HG03558 (cell line): ENCODE measurements around the gene OR56B1.
"Not testable (repeated sequence)": the region's sequence is repeated elsewhere in the genome, so short reads cannot be mapped to it uniquely, and the experiment has no call there.

Experiments used
- ATAC-seq: cut with Tn5 transposase; IDR thresholded peaks from one replicate; pipeline ENCODE4 v1.9.1; 2021; ENCODE audit warnings: moderate number of reproducible peaks; ENCODE audit not compliant: unreplicated experiment; ENCODE audit errors: extremely low read depth

The OR56B1 gene

GRCh38 chr11:5736396-5736795, at the start of gene OR56B1:
Gene OR56B1, plus strand, starts transcription at chr11:5736448. Its CDS starts 69 bp downstream, at chr11:5736517.
- ATAC-seq: no peak

GRCh38 chr11:5688482-5688881, 47.8 kb upstream of the OR56B1 start:
- no peak for ATAC-seq

- ATAC-seq: peak; percentile 73
Measured at GRCh38 chr11:5689551-5689983, 46.7 kb upstream of the OR56B1 start, which contains the start of gene TRIM22. Gene TRIM22, plus strand, starts transcription at chr11:5689790. Its CDS starts 6,443 bp downstream, at chr11:5696233.

GRCh38 chr11:5690216-5690615, 46.0 kb upstream of the OR56B1 start:
- ATAC-seq: no peak

GRCh38 chr11:5690736-5691135, 45.5 kb upstream of the OR56B1 start:
- no peak for ATAC-seq

GRCh38 chr11:5691238-5691963, 44.8 kb upstream of the OR56B1 start:
- not testable (repeated sequence) for ATAC-seq

GRCh38 chr11:5691964-5692361, 44.3 kb upstream of the OR56B1 start:
- no peak for ATAC-seq

GRCh38 chr11:5694642-5695041, 41.6 kb upstream of the OR56B1 start:
- ATAC-seq: no peak

- ATAC-seq: no peak
Measured at GRCh38 chr11:5695580-5695979, 40.7 kb upstream of the OR56B1 start.

- no peak for ATAC-seq
Measured at GRCh38 chr11:5696210-5696609, 40.0 kb upstream of the OR56B1 start.

GRCh38 chr11:5698281-5698680, 38.0 kb upstream of the OR56B1 start:
- ATAC-seq: no peak

GRCh38 chr11:5700421-5701054, 35.7 kb upstream of the OR56B1 start:
- no peak for ATAC-seq

GRCh38 chr11:5701055-5701577, 35.1 kb upstream of the OR56B1 start:
- ATAC-seq: no peak

- ATAC-seq: peak; percentile 75
Measured at GRCh38 chr11:5703741-5704536, 32.3 kb upstream of the OR56B1 start.

GRCh38 chr11:5705688-5706087, 30.6 kb upstream of the OR56B1 start:
- ATAC-seq: no peak

- ATAC-seq: no peak
Measured at GRCh38 chr11:5712507-5712906, 23.7 kb upstream of the OR56B1 start.

GRCh38 chr11:5713695-5714094, 22.6 kb upstream of the OR56B1 start:
- ATAC-seq: no peak

GRCh38 chr11:5716518-5716917, 19.7 kb upstream of the OR56B1 start:
- ATAC-seq: not testable (repeated sequence)

GRCh38 chr11:5719703-5720495, 16.3 kb upstream of the OR56B1 start:
- ATAC-seq: no peak

- no peak for ATAC-seq
Measured at GRCh38 chr11:5722622-5723021, 13.6 kb upstream of the OR56B1 start.
